Thyroid gland (tissue), 4 donors: ENCODE measurements around the gene SETD4. TPM values are rescaled to one million over a fixed set of nuclear protein-coding genes. Genes with fewer than 3 reads are reported as not detected.

Experiments used
- DNase-seq, 2 donors: peaks; one replicate each; pipeline ENCODE4 v3.0.0-alpha.2; 2019
- H3K27ac ChIP-seq, 3 donors: fragments of 200-600 bp; sonication (generic); 1 replicate in 2 of 3; 2 replicates in 1 of 3; pipeline ENCODE4 v1.5.1; 2016 to 2019; ENCODE audit warnings: mild to moderate bottlenecking in 1 of 3, moderate library complexity in 1 of 3
- H3K27me3 ChIP-seq: fragments of 200-600 bp; sonication (generic); one replicate; pipeline ENCODE4 v1.5.1; 2019
- H3K36me3 ChIP-seq, 2 donors: fragments of 200-600 bp; sonication (generic); one replicate each; pipeline ENCODE4 v1.5.1; 2016 to 2019
- H3K4me1 ChIP-seq, 2 donors: fragments of 200-600 bp; sonication (generic); one replicate each; pipeline ENCODE4 v1.5.1; 2017 to 2019
- H3K4me3 ChIP-seq, 3 donors: fragments of 200-600 bp; sonication (generic); replicated peaks in 1 of 3; 1 replicate in 2 of 3; 2 replicates in 1 of 3; pipeline ENCODE4 v1.5.1; 2016; ENCODE audit warnings: mild to moderate bottlenecking in 1 of 3
- H3K9me3 ChIP-seq: fragments of 200-600 bp; sonication (generic); one replicate; pipeline ENCODE4 v1.5.1; 2017
- POLR2A ChIP-seq, 2 donors: fragments of 450-650 bp; IDR thresholded peaks; one replicate each; pipeline ENCODE4 v1.6.1; 2017; ENCODE audit warnings: antibody characterized with exemption in 2 of 2, mild to moderate bottlenecking in 2 of 2, moderate library complexity in 1 of 2
- WGBS, 2 donors: methylation state at CpG; one replicate each; pipeline ENCODE4 v1.1.5; 2017; 5-methylcytosine and 5-hydroxymethylcytosine counted together
- intact Hi-C: fragments of 100-400 bp; cut with DNase I; formaldehyde crosslinking; loops from one replicate; pipeline ENCODE4 v1.15.1; 2023
- total RNA-seq, 4 donors: library from RNA; depleted of rRNA; stranded (reverse); fragments of >200 nt; gene quantifications; one replicate each; pipeline ENCODE4 v1.2.3, GENCODE V29; 2016
- TF ChIP-seq, protein P1 (sequence below), 6 experiments: fragments of 200-600 bp in 3 of 6; fragments of 450-650 bp in 3 of 6; sonication (generic) in 3 of 6; IDR thresholded peaks; one replicate each; pipeline ENCODE4 v1.5.1; 2016 to 2019; ENCODE audit warnings: antibody characterized with exemption in 6 of 6, mild to moderate bottlenecking in 2 of 6, inconsistent platforms in 1 of 6, moderate library complexity in 1 of 6

SETD4 gene
- total RNA-seq, 4 donors from 2014 or later = 25.9 to 33.1 (median 29.7) TPM

DNA sequence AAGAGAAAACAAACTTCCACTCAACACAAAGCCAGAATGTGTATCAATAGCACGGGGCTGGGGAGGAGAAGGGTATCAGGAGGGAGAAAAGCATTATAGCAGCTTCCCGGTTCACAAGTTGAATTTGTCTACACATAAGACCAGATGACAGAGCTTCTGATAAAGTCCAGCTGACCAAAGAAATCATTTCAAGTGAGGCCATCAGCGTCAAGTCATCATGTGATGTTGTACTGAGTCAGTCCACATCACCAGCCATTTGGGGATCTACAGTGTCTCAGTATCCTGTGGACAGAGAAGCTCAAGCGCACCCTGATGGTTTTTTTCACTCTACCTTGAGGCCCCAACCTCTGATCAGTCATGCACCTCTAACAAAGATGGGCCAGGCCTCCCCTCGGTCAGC lies 33.0 kb downstream of the SETD4 start:
- H3K9me3 ChIP-seq = no peaks in the 10 kb centered on the region
- no peak overlapping the region for H3K27ac ChIP-seq
- intact Hi-C loops = loop anchor here (10.0 kb wide), 1 partner anchor 1133 kb away; no protein-coding TSS in a partner anchor
- TF ChIP-seq, protein P1, sequence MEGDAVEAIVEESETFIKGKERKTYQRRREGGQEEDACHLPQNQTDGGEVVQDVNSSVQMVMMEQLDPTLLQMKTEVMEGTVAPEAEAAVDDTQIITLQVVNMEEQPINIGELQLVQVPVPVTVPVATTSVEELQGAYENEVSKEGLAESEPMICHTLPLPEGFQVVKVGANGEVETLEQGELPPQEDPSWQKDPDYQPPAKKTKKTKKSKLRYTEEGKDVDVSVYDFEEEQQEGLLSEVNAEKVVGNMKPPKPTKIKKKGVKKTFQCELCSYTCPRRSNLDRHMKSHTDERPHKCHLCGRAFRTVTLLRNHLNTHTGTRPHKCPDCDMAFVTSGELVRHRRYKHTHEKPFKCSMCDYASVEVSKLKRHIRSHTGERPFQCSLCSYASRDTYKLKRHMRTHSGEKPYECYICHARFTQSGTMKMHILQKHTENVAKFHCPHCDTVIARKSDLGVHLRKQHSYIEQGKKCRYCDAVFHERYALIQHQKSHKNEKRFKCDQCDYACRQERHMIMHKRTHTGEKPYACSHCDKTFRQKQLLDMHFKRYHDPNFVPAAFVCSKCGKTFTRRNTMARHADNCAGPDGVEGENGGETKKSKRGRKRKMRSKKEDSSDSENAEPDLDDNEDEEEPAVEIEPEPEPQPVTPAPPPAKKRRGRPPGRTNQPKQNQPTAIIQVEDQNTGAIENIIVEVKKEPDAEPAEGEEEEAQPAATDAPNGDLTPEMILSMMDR (IDR thresholded peaks at IDR 0.05) = no peak
- TF ChIP-seq POLR2A (IDR thresholded peaks at IDR 0.05) = no peak
- H3K4me1 ChIP-seq = no peaks in the 10 kb centered on the region
- H3K36me3 ChIP-seq = no peaks in the 10 kb centered on the region
- 87 to 91% methylated on average over 5 of the region's 5 CpGs for WGBS, 2 donors
- H3K4me3 ChIP-seq = no peak overlapping the region
- no peak for DNase-seq
- H3K27me3 ChIP-seq = no peaks in the 10 kb centered on the region

DNA sequence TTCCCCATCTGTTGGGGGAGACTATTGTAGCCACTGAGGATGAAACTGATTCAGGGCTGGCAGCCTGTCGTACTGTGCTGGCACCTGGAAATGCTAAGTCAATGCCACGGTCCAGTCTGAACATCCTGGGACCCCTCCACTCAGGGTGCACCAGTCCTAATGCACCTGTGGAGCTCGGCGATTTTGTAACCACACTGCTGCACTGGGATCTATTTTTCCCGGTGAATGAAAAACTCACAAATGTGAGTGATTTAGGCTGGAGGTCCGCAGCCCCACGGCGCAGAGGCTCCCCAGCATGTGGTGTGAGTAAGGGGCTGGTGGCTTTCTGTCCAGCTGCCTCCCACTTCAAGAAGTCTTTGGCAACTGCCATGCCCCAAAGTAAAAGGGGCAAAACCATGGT lies 35.5 kb downstream of the SETD4 start:
- no peak overlapping the region for H3K27ac ChIP-seq
- no peak for TF ChIP-seq POLR2A (IDR thresholded peaks at IDR 0.05)
- TF ChIP-seq, protein P1 (IDR thresholded peaks at IDR 0.05) = no peak
- no peaks in the 10 kb centered on the region for H3K9me3 ChIP-seq
- no peak for DNase-seq
- no peaks in the 10 kb centered on the region for H3K27me3 ChIP-seq
- H3K4me1 ChIP-seq = no peaks in the 10 kb centered on the region
- H3K36me3 ChIP-seq = no peaks in the 10 kb centered on the region
- no peak overlapping the region for H3K4me3 ChIP-seq
- WGBS, 2 donors = 88 to 91% methylated on average over 8 of the region's 8 CpGs
- intact Hi-C loops = loop anchor here (10.0 kb wide), 1 partner anchor 1130 kb away; no protein-coding TSS in a partner anchor

DNA sequence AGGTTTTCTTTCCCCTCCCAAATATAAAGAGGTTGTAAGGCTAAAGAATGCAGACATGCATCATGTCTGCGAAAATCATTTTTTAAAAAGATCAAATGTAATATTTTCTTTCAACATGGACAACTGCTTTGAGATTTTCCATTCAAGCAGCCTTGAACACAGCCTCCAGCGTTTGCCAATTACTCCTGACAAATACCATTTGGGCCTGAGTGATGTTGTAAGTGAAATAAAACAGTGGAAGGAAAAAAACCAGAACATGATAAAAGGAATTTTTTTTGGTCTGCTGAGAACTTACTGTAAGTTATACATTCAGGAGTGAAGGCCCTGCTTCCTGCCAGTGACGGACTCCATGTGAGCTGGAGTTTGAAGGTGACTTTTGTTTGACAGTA lies 37.2 kb downstream of the SETD4 start:
- Histone ChIP-seq H3K27ac (no peak overlapping the region), H3K4me1 (no peaks in the 10 kb centered on the region), H3K36me3 (no peaks in the 10 kb centered on the region), H3K27me3 (no peaks in the 10 kb centered on the region), H3K4me3 (no peak overlapping the region), H3K9me3 (no peaks in the 10 kb centered on the region)
- DNase-seq = no peak
- no peak for TF ChIP-seq POLR2A (IDR thresholded peaks at IDR 0.05)
- TF ChIP-seq, protein P1 (IDR thresholded peaks at IDR 0.05) = no peak
- intact Hi-C loops = loop anchor here (10.0 kb wide), 1 partner anchor 1128 kb away; no protein-coding TSS in a partner anchor
- 88 to 89% methylated on average over 3 of the region's 3 CpGs for WGBS, 2 donors

DNA sequence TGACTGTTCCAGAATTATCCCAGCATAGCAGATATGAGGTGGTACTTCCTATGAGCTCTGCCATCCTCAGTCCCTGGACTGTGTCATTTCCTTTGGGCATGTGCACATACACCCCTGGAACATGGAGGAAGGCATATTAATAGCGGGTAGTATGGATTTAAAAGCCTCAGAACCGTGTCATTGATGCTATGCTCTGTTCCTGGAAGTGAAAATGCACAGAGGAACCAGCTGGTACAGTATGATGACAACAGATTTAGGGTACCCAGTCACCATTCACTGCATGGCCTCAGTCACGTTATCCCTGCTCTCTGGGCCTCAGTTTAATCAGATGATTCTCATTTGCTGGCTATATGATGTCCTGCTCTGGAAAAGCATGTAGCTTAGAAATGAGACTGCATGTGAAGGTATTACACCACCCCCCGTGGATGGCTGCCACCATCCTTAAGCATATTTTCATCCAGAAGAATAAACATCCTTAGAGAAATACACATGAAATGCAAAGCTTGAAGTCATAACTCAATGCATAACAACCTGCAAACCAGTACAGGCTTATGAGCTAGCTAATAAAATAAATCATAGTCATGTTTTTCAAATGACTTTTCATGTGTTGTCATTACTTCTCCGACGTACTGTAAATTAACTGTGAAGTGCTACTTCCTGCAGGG lies 37.8 kb downstream of the SETD4 start:
- Histone ChIP-seq H3K4me3 (no peak overlapping the region), H3K36me3 (no peaks in the 10 kb centered on the region), H3K4me1 (no peaks in the 10 kb centered on the region), H3K9me3 (no peaks in the 10 kb centered on the region), H3K27me3 (no peaks in the 10 kb centered on the region), H3K27ac (no peak overlapping the region)
- intact Hi-C loops = loop anchor here (10.0 kb wide), 1 partner anchor 1128 kb away; no protein-coding TSS in a partner anchor
- TF ChIP-seq, protein P1 (IDR thresholded peaks at IDR 0.05) = no peak
- no peak for TF ChIP-seq POLR2A (IDR thresholded peaks at IDR 0.05)
- WGBS, 2 donors = 71 to 77% methylated on average over 6 of the region's 6 CpGs
- DNase-seq = no peak

DNA sequence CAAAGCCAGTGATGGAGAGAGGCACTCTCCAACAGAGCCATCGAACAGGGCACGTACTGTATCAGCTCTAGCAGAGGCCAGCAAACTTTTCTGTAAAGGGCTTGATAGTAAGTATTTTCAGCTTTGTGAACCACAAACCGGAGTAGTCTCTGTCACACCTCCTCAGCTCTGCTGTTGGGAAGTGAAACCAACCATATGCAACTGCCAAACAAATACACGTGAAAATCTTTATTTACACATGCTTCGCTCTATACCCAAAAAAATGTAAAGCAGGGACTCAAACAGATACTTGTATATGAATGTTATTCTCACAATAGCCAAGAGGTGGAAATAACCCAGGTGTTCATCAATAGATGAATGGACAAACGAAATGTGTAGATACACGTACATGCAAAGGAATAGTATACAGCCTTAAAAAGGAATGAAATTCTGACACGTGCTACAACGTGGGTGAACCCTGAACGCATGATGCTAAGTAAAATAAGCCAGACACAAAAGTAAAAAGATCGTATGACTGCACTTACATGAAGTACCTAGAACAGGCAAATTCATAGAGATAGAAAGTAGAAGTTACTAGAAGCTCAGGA lies 39.0 kb downstream of the SETD4 start:
- TF ChIP-seq POLR2A (IDR thresholded peaks at IDR 0.05) = no peak
- TF ChIP-seq, protein P1 (IDR thresholded peaks at IDR 0.05) = no peak
- Histone ChIP-seq H3K4me1 (no peaks in the 10 kb centered on the region), H3K9me3 (no peaks in the 10 kb centered on the region), H3K27me3 (no peaks in the 10 kb centered on the region), H3K27ac (no peak overlapping the region), H3K36me3 (no peaks in the 10 kb centered on the region), H3K4me3 (no peak overlapping the region)
- 95% methylated on average over 11 of the region's 11 CpGs for WGBS, 2 donors
- no peak for DNase-seq
- intact Hi-C loops = loop anchor here (10.0 kb wide), 1 partner anchor 1127 kb away; no protein-coding TSS in a partner anchor
